ENCODE results near the gene LRP8.

- no peak for TF ChIP-seq ELF1 (IDR thresholded peaks at IDR 0.05; ENCODE audit: borderline replicate concordance, low read depth)
- no peak for TF ChIP-seq TCF7L2 (IDR thresholded peaks at IDR 0.05; ENCODE audit: borderline replicate concordance, extremely low read depth, insufficient read depth, insufficient read length)
Measured at GRCh38 chr1:53279296-53280200, 48.3 kb downstream of the LRP8 start.
